Muscle layer of duodenum (tissue), 2 donors: Measurements from ENCODE around the gene PDE6C.

Experiments used
- H3K27ac ChIP-seq: one replicate; pipeline ENCODE4 v1.7.0; 2013; ENCODE audit warnings: mild to moderate bottlenecking, low read length
- H3K27me3 ChIP-seq: one replicate; pipeline ENCODE4 v1.7.0; 2013; ENCODE audit warnings: low read depth, mild to moderate bottlenecking, control low read depth, low read length
- H3K36me3 ChIP-seq, 2 donors: one replicate each; pipeline ENCODE4 v1.7.0; 2013; ENCODE audit warnings: low read length in 2 of 2, control low read depth in 1 of 2, mild to moderate bottlenecking in 1 of 2; ENCODE audit not compliant: insufficient read depth in 2 of 2, control insufficient read depth in 1 of 2
- H3K4me1 ChIP-seq, 2 donors: one replicate each; pipeline ENCODE4 v1.7.0; 2013; ENCODE audit warnings: low read length in 2 of 2, mild to moderate bottlenecking in 2 of 2, control low read depth in 1 of 2, moderate library complexity in 1 of 2; ENCODE audit not compliant: insufficient read depth in 2 of 2, control insufficient read depth in 1 of 2
- H3K4me3 ChIP-seq, 2 donors: one replicate each; pipeline ENCODE4 v1.7.0; 2013; ENCODE audit warnings: low read length in 2 of 2, low read depth in 1 of 2, mild to moderate bottlenecking in 1 of 2
- H3K9me3 ChIP-seq, 2 donors: one replicate each; pipeline ENCODE4 v1.7.0; 2013; ENCODE audit warnings: low read length in 2 of 2, control low read depth in 1 of 2, mild to moderate bottlenecking in 1 of 2; ENCODE audit not compliant: control insufficient read depth in 1 of 2
- donor health status: healthy.

Gene PDE6C

DNA sequence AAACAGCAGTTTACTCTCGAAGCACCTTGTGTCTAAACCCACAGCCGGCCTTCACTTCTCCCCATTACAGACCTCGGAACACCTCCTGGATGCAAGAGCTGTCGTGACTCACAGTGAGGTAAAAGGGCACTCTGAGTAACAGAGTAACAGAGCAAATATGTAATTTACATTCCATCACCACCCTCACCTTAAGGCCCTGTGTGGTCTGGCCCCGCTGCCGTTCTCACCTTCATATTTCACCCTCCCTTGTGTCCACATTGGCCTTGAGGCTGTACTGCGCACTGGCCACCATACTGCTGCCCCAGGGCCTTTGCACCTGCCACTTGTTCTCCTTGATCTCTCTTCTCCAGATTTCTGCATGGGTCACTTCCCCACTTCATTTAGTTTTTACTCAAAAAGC is 33.2 kb upstream of the PDE6C start:
- H3K36me3 ChIP-seq, result no peaks in the 10 kb centered on the region
- H3K4me1 ChIP-seq, result no peaks in the 10 kb centered on the region
- H3K27ac ChIP-seq, result no peak overlapping the region
- H3K27me3 ChIP-seq, result no peaks in the 10 kb centered on the region
- H3K9me3 ChIP-seq, result peaks cover 3 to 5% of the 10 kb centered on the region in 2 donors
- no peak overlapping the region for H3K4me3 ChIP-seq

DNA sequence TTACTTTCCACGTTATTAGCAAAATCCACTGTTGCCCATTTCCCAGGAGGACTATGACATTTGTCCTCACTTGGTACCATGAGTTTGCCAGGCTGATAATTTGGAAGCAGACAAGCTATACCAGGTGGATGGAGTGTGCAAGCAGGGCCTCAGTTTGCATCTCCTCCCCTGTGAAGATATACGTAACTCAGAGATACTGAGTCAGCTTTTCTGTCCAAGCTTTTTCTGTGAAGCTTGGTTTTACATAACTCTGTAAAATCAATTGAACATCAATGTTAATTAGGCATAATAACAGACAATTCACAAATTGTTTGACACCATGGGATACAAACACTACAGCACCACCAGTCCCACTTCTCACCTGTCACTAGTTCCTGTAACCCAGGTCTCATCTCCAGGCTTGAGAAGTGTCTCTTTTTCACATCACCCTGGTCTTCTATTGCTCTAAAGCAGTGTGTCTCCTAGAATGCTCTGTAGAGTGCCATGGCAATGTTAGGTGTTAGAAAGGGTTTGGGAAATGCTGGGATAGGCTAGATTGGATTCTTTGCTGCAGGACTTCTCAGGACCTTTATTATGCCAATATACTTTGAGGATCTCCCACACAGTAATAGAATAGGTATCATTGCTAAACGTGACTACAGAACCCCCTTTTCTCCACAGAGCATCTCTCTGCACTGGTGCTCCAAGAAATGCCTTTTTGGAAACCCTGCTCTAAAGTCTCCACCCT is 32.2 kb upstream of the PDE6C start:
- Histone ChIP-seq H3K36me3 (no peaks in the 10 kb centered on the region), H3K9me3 (peaks cover 3 to 5% of the 10 kb centered on the region in 2 donors), H3K27ac (no peak overlapping the region), H3K4me1 (no peaks in the 10 kb centered on the region), H3K27me3 (no peaks in the 10 kb centered on the region), H3K4me3 (no peak overlapping the region)

DNA sequence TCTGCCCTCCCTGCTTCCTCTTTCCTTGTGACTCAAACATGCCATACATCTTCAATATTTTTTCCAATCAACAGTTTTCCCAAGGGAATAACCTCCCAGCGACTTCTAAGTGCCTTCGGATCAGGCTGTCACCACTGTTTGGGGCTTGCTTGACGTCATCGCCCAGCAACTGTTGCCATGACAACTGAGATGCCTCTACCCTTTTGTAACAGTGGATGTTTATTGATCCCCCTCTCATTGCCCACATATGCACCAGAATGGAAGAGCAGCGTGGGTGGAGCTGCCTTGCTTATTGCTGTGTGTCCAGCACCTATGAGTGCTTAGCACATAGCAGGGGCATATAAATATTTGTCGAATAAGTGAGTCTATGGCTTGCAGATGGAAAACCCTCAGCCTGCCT is 31.5 kb upstream of the PDE6C start:
- H3K4me1 ChIP-seq, result no peaks in the 10 kb centered on the region
- H3K36me3 ChIP-seq, result no peaks in the 10 kb centered on the region
- H3K27me3 ChIP-seq, result no peaks in the 10 kb centered on the region
- no peak overlapping the region for H3K4me3 ChIP-seq
- no peak overlapping the region for H3K27ac ChIP-seq
- peaks cover 3 to 5% of the 10 kb centered on the region in 2 donors for H3K9me3 ChIP-seq

DNA sequence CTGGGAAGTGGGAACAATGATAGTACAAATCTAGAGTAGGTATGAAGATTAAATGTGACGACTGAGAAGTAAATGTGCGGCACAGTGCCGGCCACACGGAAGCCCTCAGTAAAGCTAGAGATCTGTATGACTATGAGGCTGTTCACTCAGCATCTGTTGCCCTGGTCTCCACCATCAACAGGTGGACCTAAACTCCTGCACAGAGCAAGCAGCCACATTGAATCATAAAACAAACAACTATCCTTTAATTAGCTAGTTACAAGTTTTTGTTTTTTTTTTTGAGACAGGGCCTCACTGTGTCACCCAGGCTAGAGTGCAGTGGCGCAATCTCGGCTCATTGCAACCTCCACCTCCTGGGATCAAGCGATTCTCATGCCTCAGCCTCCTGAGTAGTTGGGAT is 27.9 kb upstream of the PDE6C start:
- Histone ChIP-seq H3K9me3 (peaks cover 3 to 5% of the 10 kb centered on the region in 2 donors), H3K27ac (no peak overlapping the region), H3K36me3 (no peaks in the 10 kb centered on the region), H3K27me3 (no peaks in the 10 kb centered on the region), H3K4me3 (no peak overlapping the region), H3K4me1 (no peaks in the 10 kb centered on the region)

DNA sequence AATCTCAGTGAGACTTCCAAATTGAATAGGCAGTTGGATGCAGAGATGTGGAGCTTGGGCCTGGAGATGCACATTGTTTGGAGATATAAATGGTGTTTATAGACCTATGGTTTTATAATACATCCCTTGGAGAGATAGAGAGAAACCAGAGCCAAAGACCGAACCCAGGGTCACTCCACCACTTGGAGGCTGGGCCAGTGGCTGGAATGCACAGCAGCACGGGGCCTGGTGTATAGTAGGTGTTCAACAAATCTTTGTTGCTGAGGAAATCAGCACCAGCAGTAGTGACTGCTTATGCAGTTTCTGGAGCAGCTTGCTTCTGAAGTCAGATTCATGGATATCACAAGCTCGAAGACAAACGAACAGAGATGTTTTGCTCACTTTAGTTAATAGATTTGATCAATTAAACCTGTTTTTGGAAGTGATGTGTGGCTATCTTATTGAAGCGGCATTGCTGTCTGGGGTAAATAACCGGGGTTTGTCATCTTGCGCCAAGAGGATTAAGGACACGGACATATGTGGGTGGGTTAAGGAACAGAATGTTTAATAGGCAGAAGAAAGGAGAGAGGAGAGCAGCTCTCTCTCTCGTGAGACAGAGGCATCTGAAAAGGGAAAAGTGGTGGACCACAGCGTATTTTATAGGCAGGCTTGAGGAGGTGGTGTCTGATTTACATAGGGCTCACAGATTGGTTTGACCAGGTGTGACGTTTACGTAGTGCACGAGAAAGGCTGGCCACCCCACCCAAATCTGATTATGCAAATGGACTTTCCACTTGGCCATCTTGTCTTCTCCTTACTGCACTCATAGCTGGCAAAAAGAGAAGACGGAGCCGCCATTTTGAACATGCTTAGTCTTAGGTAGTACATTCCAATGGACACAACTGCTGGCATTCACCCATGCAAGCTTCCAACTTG is 22.4 kb upstream of the PDE6C start:
- H3K27me3 ChIP-seq, result no peaks in the 10 kb centered on the region
- no peak overlapping the region for H3K4me3 ChIP-seq
- no peaks in the 10 kb centered on the region for H3K9me3 ChIP-seq
- peaks cover 0 to 4% of the 10 kb centered on the region in 2 donors for H3K4me1 ChIP-seq
- no peak overlapping the region for H3K27ac ChIP-seq
- H3K36me3 ChIP-seq, result no peaks in the 10 kb centered on the region

DNA sequence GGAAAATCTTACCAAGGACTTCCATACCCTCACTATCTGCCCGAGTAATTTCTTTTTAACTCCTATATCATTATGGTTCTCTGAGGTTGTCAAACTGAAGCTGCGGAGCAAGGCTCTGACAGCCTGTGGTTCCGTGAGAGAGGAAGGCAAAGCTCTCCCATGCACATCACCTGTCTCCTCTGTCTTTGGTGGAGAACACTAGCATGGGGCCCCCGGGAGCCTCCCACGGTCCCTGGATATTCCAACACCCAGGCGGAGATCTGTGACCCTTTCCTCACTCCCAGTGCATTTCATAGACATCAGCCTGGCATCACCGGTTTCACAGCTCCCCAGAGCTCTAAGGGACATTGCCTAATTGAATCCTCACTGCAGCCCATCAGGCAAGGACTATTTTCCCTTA is 21.7 kb upstream of the PDE6C start:
- Histone ChIP-seq H3K4me1 (peaks cover 0 to 4% of the 10 kb centered on the region in 2 donors), H3K4me3 (no peak overlapping the region), H3K27me3 (no peaks in the 10 kb centered on the region), H3K9me3 (no peaks in the 10 kb centered on the region), H3K27ac (no peak overlapping the region), H3K36me3 (no peaks in the 10 kb centered on the region)

DNA sequence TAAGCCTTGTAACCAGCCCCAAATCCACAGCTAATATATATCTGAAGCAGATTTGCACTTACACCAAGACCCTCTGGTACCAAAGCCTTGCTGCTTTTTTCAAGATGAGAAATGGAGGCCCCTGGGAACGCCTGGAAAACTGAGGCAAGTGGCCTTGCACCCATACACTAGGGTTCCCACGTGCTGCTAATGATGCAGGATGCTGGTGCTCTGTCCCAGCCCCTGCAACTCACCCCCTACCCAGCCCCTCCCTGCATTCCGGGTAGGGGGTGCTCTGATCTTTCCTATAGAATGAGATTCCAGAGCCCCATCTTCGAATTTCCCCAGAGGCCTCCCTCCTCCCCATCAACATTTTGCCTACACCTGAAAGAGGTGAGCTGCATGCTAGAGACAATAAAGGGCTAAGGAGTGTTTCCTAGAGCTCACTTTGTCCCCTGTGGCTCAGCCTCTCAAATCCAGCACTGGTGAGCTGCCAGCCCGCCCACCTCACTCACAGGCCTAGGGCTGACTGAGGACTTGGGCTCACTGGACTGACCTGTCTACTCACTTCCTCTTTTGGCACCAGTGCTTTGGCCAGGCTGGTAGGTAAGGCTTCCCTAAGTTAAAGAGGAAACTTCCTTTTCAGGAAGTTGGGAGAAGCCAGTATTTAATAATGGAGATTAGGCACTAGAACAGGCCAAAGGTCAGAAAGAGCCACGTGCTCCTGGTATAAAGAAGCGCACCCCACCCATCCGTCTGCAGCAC is 21.1 kb upstream of the PDE6C start:
- Histone ChIP-seq H3K4me3 (no peak overlapping the region), H3K27me3 (no peaks in the 10 kb centered on the region), H3K9me3 (no peaks in the 10 kb centered on the region), H3K4me1 (peaks cover 0 to 4% of the 10 kb centered on the region in 2 donors), H3K36me3 (no peaks in the 10 kb centered on the region), H3K27ac (no peak overlapping the region)

DNA sequence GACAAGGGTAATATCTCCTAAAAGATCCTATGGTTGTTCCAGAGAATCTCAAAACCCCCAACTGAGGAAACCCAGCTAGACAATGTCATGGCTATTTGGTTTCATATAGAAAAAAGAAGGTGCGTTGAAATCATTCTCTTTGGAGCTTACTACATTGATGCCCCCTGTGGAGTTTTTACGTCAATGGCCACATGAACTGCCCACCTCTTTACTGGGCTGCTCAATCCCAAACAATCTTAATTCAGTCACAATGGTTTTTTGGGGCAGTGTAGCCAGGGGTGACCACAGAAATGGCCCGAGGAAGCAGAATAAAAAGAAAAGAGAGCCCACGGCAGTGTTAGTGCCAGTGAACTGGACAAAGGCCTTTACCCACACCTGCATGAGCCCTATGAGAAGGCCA is 19.1 kb upstream of the PDE6C start:
- H3K27me3 ChIP-seq, result no peaks in the 10 kb centered on the region
- H3K4me1 ChIP-seq, result peaks cover 0 to 4% of the 10 kb centered on the region in 2 donors
- no peaks in the 10 kb centered on the region for H3K36me3 ChIP-seq

DNA sequence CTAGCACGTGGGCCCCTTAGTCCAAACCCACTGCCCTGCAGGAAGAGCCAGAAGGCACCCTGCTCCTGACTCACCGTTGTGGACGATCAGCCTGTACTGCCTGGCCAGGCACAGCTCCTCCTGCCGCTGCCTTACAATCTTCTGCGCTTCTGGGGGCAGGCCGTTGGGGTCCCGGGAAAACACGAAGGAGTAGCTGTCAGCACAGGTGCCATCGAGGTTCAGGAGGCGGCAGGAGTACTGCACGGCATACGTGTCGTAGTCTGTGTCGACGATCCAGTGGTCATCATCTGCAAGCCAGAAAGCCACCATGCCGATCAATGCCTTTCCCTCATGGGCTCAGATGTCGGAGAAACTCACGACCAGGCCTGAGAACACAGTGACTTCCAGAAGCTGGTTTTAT is 18.6 kb upstream of the PDE6C start:
- H3K9me3 ChIP-seq, result no peaks in the 10 kb centered on the region
- peaks cover 0 to 4% of the 10 kb centered on the region in 2 donors for H3K4me1 ChIP-seq
- H3K36me3 ChIP-seq, result no peaks in the 10 kb centered on the region
- H3K27me3 ChIP-seq, result no peaks in the 10 kb centered on the region
- H3K4me3 ChIP-seq, result no peak overlapping the region
- H3K27ac ChIP-seq, result no peak overlapping the region

More for the DNA sequence above, 19.1 kb upstream of the PDE6C start:
- Histone ChIP-seq H3K27ac (no peak overlapping the region), H3K9me3 (no peaks in the 10 kb centered on the region), H3K4me3 (no peak overlapping the region)

DNA sequence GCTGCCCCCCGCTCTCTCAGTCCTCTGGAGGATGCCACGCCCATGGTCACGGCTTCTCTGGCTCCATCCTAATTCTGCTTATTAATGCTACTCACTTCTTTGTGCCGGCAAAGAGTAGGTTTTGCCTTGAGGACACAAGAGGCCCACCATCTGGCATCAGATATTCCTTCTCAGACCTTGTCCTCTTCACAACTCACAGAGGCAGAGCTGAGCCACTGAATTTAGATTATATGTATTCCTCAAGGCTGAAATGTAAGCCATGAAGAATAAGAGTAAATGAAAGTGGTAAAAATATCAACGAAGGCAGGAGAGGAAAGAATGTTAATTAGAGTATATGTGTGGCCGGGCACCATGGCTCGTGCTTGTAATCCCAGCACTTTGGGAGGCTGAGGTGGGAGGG is 17.8 kb upstream of the PDE6C start:
- Histone ChIP-seq H3K9me3 (no peaks in the 10 kb centered on the region), H3K4me1 (peaks cover 0 to 4% of the 10 kb centered on the region in 2 donors), H3K36me3 (no peaks in the 10 kb centered on the region), H3K27me3 (no peaks in the 10 kb centered on the region), H3K27ac (no peak overlapping the region), H3K4me3 (no peak overlapping the region)
